GM12878 (cell line): ENCODE measurements around the gene FGD4. TPM values are rescaled to one million over a fixed set of nuclear protein-coding genes. Genes with fewer than 3 reads are reported as not detected.
A peak's percentile ranks its signal among the peaks of the same experiment; 100 is the strongest.

Source experiments
- ATAC-seq: fragments of 200-7000 bp; cut with Tn5 transposase; 3 replicates; pipeline ENCODE4 v1.9.1; 2020; ENCODE audit warnings: mild to moderate bottlenecking, moderate library complexity
- BruUV-seq: library from RNA; stranded (reverse); fragments of 400-500 nt; replicated peaks from 2 replicates; lab custom pipeline; 2021; lab: Mats Ljungman, UMichigan
- CTCF ChIA-PET: fragments of 300-600 bp; sonication (Branson Sonifier 250); formaldehyde crosslinking; extraction: SDS; loops from one replicate; lab custom pipeline; 2021; ENCODE audit warnings: inconsistent platforms; lab: Yijun Ruan, JAX
- POLR2A ChIA-PET: fragments of 350-600 bp; formaldehyde crosslinking; extraction: SDS; loops from one replicate; lab custom pipeline; 2021; ENCODE audit warnings: inconsistent platforms; lab: Charles Lee
- RAD21 ChIA-PET: fragments of 300-600 bp; sonication (Branson Sonifier 250); formaldehyde crosslinking; loops from one replicate; lab custom pipeline; 2023; ENCODE audit warnings: antibody characterized with exemption; ENCODE audit not compliant: unreplicated experiment; lab: Charles Lee
- SMC1A ChIA-PET: fragments of 300-600 bp; sonication (Branson Sonifier 250); formaldehyde crosslinking; loops from one replicate; lab custom pipeline; 2023; ENCODE audit not compliant: unreplicated experiment, uncharacterized antibody; lab: Charles Lee
- DNase-seq: peaks from one replicate; pipeline ENCODE4 v3.0.0-alpha.2; 2011; ENCODE audit warnings: low read depth, low spot score
- FAIRE-seq: peaks from 3 replicates; lab custom pipeline; 2011; peaks lifted over from hg19 to GRCh38; lab: Jason Lieb, UNC
- H2AFZ ChIP-seq: 2 replicates; pipeline ENCODE4 v1.6.0; 2011; ENCODE audit warnings: low read depth, low read length, control low read depth; ENCODE audit not compliant: control insufficient read depth
- H3K27ac ChIP-seq: 2 replicates; pipeline ENCODE4 v1.5.1; 2011; ENCODE audit warnings: control low read depth; ENCODE audit not compliant: control insufficient read depth, insufficient read depth
- H3K27me3 ChIP-seq, 2 experiments: replicated peaks in 1 of 2; 2 replicates each; pipeline versions ENCODE4 v1.6.0 to v1.6.1; 2011; ENCODE audit warnings: low read length in 1 of 2; ENCODE audit not compliant: control insufficient read depth in 2 of 2, insufficient read depth in 2 of 2
- H3K36me3 ChIP-seq, 2 experiments: 2 replicates each; pipeline ENCODE4 v1.5.1; 2011; ENCODE audit warnings: low read length in 1 of 2; ENCODE audit not compliant: control insufficient read depth in 2 of 2, insufficient read depth in 2 of 2
- H3K4me1 ChIP-seq: 2 replicates; pipeline ENCODE4 v1.6.1; 2011; ENCODE audit warnings: mild to moderate bottlenecking, low read length, moderate library complexity, mixed read lengths; ENCODE audit not compliant: control insufficient read depth, insufficient read depth
- H3K4me2 ChIP-seq: 2 replicates; pipeline ENCODE4 v1.6.0; 2011; ENCODE audit warnings: control low read depth; ENCODE audit not compliant: control insufficient read depth, insufficient read depth
- H3K4me3 ChIP-seq: fragments of 200-600 bp; sonication (generic); 2 replicates; pipeline ENCODE4 v1.5.1; 2016
- H3K79me2 ChIP-seq: 2 replicates; pipeline ENCODE4 v1.6.0; 2011; ENCODE audit warnings: low read length; ENCODE audit not compliant: control insufficient read depth, insufficient read depth
- H3K9ac ChIP-seq: 2 replicates; pipeline ENCODE4 v1.8.0; 2011; ENCODE audit warnings: low read length, control low read depth, mixed read lengths; ENCODE audit not compliant: control insufficient read depth, insufficient read depth
- H3K9me3 ChIP-seq: replicated peaks from 3 replicates; pipeline ENCODE4 v1.5.1; 2011; ENCODE audit warnings: mild to moderate bottlenecking, low read length; ENCODE audit not compliant: control insufficient read depth, insufficient read depth
- H4K20me1 ChIP-seq: 2 replicates; pipeline ENCODE4 v1.6.0; 2011; ENCODE audit not compliant: control insufficient read depth, insufficient read depth
- CBFB ChIP-seq: IDR thresholded peaks from 2 replicates; pipeline ENCODE4 v1.6.1; 2016; ENCODE audit warnings: antibody characterized with exemption, low read depth
- EP300 ChIP-seq, 2 experiments: fragments of 150-350 bp in 1 of 2; IDR thresholded peaks; 2 replicates each; pipeline ENCODE4 v1.6.1; 2011 to 2012; ENCODE audit warnings: low read depth in 2 of 2, low read length in 2 of 2, borderline replicate concordance in 1 of 2, improper control_type of control experiment in 1 of 2, inconsistent platforms in 1 of 2; ENCODE audit not compliant: control insufficient read depth in 1 of 2
- GABPA ChIP-seq: IDR thresholded peaks from 2 replicates; pipeline ENCODE4 v1.6.1; 2014; ENCODE audit warnings: antibody characterized with exemption, low read depth, mild to moderate bottlenecking, inconsistent platforms
- RBBP5 ChIP-seq: fragments of 200-600 bp; sonication (generic); conservative IDR thresholded peaks from 2 replicates; pipeline ENCODE4 v1.6.1; 2016
- RUNX3 ChIP-seq: IDR thresholded peaks from 2 replicates; pipeline ENCODE4 v1.6.1; 2012; ENCODE audit warnings: low read length, inconsistent platforms
- WGBS: methylation state at CpG from one replicate; pipeline ENCODE4 v1.1.6; 2016; ENCODE audit warnings: low lambda C conversion rate; ENCODE audit not compliant: insufficient replicate concordance, insufficient coverage; ENCODE audit errors: missing lambda C conversion rate; 5-methylcytosine and 5-hydroxymethylcytosine counted together
- in situ Hi-C: fragments of 300-500 bp; cut with MboI; formaldehyde crosslinking; loops from 9 replicates; pipeline ENCODE4 v1.14.3; 2018; ENCODE audit warnings: mixed read lengths
- intact Hi-C: fragments of 100-400 bp; cut with micrococcal nuclease; formaldehyde crosslinking; loops from one replicate; pipeline ENCODE4 v1.14.2; 2022; ENCODE audit not compliant: unreplicated experiment
- polyA plus RNA-seq, 11 experiments: library from polyadenylated mRNA; depleted of rRNA in 4 of 11; unstranded in 6 of 11; stranded (reverse) in 5 of 11; fragments of >200 nt; fragmentation: Nextera tagmentation in 4 of 11; fragmentation: Illumina TruSeq in 1 of 11; extraction: Ambion mirVana in 4 of 11; extraction: Trizol in 1 of 11; gene quantifications; 1 replicate in 1 of 11; 2 replicates in 10 of 11; pipeline versions ENCODE4 v1.2.1 to v1.2.3, GENCODE V29; 2011 to 2016; ENCODE audit warnings: inconsistent platforms in 2 of 11, missing spikeins in 2 of 11, low read depth in 1 of 11
- total RNA-seq, 4 experiments: library from RNA; depleted of rRNA in 3 of 4; stranded (reverse); fragments of >200 nt in 3 of 4; fragmentation: Illumina TruSeq in 1 of 4; extraction: Trizol in 1 of 4; gene quantifications; 2 replicates each; pipeline versions ENCODE4 v1.2.1 to v1.2.3, GENCODE V29; 2013 to 2021
- TF ChIP-seq, protein P1 (sequence below): fragments of 450-650 bp; IDR thresholded peaks from 2 replicates; pipeline ENCODE4 v1.6.1; 2016; ENCODE audit warnings: mild to moderate bottlenecking

FGD4 gene
- total and polyA plus RNA-seq, 10 of the 15 experiments (the other 5 are each of a cell fraction or from before 2014, with no cell fraction given), result 0.01 to 0.18 (median 0.08) TPM; not detected in 3

DNA sequence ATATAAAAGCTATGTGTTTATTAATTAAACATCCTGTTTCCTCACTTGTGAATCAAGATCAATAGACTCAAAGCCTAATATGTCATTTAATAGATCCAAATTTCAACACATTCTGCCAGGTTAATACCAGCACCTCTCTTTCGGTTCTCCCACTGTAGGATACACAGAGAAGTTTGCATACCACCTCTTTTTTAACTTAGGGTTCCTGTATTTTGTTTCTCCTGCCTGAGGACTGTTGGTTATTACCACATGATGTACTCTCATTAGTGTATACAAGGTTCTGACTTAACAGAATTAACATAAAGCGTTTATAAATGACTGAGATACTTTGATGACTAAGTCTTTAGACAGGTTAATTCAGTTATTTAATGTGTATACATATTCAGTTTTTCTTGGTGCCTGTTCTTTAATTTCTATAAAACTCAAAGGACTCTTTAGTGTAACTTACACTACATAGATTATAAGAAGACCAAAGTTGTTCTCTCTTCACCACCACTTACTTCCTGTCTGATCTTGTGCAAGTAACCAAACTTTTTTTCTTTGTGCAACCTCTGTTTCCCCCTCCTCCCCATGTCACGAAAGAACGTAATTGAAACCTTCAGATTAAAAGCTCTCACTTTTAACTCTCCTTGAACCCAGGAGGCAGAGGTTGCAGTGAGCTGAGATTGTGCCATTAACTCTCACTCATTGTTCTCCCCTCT lies 190.0 kb downstream of the FGD4 start:
- no peak for DNase-seq
- ChIA-PET RAD21 (no interaction called here), SMC1A (interaction anchor here (1.0 to 1.1 kb wide), 3 partner anchors 24 to 68 kb away, joined by 3 to 4 read pairs (median 4); no protein-coding TSS in a partner anchor), POLR2A (no interaction called here), CTCF (no interaction called here)
- intact Hi-C loops, result no loop called here
- peak overlapping the region; percentile 37 for H2AFZ ChIP-seq
- no peak for FAIRE-seq
- no peak overlapping the region for H3K27ac ChIP-seq
- H3K4me3 ChIP-seq, result no peak overlapping the region
- H3K79me2 ChIP-seq, result no peaks in the 10 kb centered on the region
- H3K4me1 ChIP-seq, result peaks cover 5% of the 10 kb centered on the region
- no peaks in the 10 kb centered on the region for H3K9me3 ChIP-seq
- H3K9ac ChIP-seq, result no peak overlapping the region
- no TSS peak for BruUV-seq
- H3K4me2 ChIP-seq, result peak overlapping the region; percentile 49
- in situ Hi-C loops, result no loop called here
- no peaks in the 10 kb centered on the region for H3K27me3 ChIP-seq
- ATAC-seq, result peak; percentile 65
- 8% methylated on average over 4 of the region's 4 CpGs for WGBS
- H3K36me3 ChIP-seq, result no peaks in the 10 kb centered on the region
- TF ChIP-seq RUNX3 (peak; percentile 30; the same call in 1 of the 2 replicates), RBBP5 (no peak), EP300 (IDR thresholded peaks at IDR 0.05; ENCODE audit: borderline replicate concordance in 1 of 2, control insufficient read depth in 1 of 2, low read depth in 2 of 2, low read length in 2 of 2) (peak in 1 of 2 experiments; percentile 24; a peak in 1 of 4 replicates)
- H4K20me1 ChIP-seq, result no peaks in the 10 kb centered on the region

DNA sequence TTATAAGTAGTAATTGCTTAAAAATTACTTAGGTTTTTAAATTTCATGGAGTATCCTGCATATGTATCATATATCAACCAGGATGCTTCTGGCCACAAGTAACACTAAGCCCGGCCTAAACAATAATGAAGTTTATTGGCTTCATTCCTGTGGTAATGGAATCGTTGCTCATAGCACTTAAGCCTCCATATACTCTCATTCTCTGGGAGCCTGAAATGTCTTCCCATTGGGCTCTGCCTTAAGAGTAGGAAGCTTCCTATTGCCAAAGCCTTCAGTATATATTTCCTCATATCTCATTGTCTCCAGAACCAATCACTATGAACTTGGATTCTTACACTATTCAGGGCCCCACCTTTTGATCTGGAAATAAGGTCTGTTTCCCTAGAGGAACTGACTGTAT lies 195.9 kb downstream of the FGD4 start:
- FAIRE-seq, result no peak
- Histone ChIP-seq H3K4me3 (no peak overlapping the region), H4K20me1 (no peaks in the 10 kb centered on the region), H2AFZ (no peak overlapping the region), H3K36me3 (no peaks in the 10 kb centered on the region), H3K79me2 (no peaks in the 10 kb centered on the region), H3K9ac (no peak overlapping the region), H3K4me1 (no peaks in the 10 kb centered on the region), H3K4me2 (no peak overlapping the region), H3K27me3 (no peaks in the 10 kb centered on the region), H3K9me3 (no peaks in the 10 kb centered on the region), H3K27ac (no peak overlapping the region)
- intact Hi-C loops, result no loop called here
- ChIA-PET SMC1A (no interaction called here), CTCF (no interaction called here), POLR2A (no interaction called here), RAD21 (no interaction called here)
- BruUV-seq, result no TSS peak
- in situ Hi-C loops, result no loop called here
- no peak for ATAC-seq
- TF ChIP-seq CBFB (no peak), GABPA (no peak)
- TF ChIP-seq, protein P1, sequence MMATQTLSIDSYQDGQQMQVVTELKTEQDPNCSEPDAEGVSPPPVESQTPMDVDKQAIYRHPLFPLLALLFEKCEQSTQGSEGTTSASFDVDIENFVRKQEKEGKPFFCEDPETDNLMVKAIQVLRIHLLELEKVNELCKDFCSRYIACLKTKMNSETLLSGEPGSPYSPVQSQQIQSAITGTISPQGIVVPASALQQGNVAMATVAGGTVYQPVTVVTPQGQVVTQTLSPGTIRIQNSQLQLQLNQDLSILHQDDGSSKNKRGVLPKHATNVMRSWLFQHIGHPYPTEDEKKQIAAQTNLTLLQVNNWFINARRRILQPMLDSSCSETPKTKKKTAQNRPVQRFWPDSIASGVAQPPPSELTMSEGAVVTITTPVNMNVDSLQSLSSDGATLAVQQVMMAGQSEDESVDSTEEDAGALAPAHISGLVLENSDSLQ, result no peak
- no peak for DNase-seq
- 88% methylated on average over 2 of the region's 2 CpGs for WGBS
